Measurements from ENCODE around the gene ANK3. TPM values are rescaled to one million over a fixed set of nuclear protein-coding genes. Genes with fewer than 3 reads are reported as not detected.

Gene ANK3
- total RNA-seq, 1 experiment from 2014 or later: 15.3 TPM

- intact Hi-C loops (cut with micrococcal nuclease): no loop called here
Observed at GRCh38 chr10:60423920-60424319, 34.2 kb upstream of the ANK3 start.

More at GRCh38 chr10:60423920-60424319, 34.2 kb upstream of the ANK3 start:
- Histone ChIP-seq H3K79me2 (ENCODE audit: insufficient read depth, low read length) (no peaks in the 10 kb centered on the region), H4K20me1 (ENCODE audit: insufficient read depth) (no peaks in the 10 kb centered on the region), H3K4me3 (replicated peaks in 1 of 2; ENCODE audit: low read depth in 1 of 2, low read length in 2 of 2) (no peak overlapping the region), H3K27me3 (ENCODE audit: insufficient read depth, low read length) (no peaks in the 10 kb centered on the region), H2AFZ (ENCODE audit: low read depth, low read length, poor library complexity, severe bottlenecking) (no peak overlapping the region), H3K9me3 (ENCODE audit: control insufficient read depth in 1 of 2, insufficient read depth in 1 of 2, low read depth in 1 of 2, low read length in 2 of 2) (no peaks in the 10 kb centered on the region), H3K4me2 (ENCODE audit: low read length) (no peak overlapping the region), H3K36me3 (ENCODE audit: control insufficient read depth in 1 of 2, insufficient read depth in 2 of 2, low read length in 2 of 2) (no peaks in the 10 kb centered on the region), H3K4me1 (ENCODE audit: control insufficient read depth in 1 of 2, insufficient read depth in 2 of 2, low read length in 2 of 2) (peaks cover 0 to 7% of the 10 kb centered on the region in 2 experiments; a peak in 1 of 4 replicates), H3K27ac (ENCODE audit: low read depth, low read length) (no peak overlapping the region), H3K9me2 (ENCODE audit: insufficient read depth) (no peaks in the 10 kb centered on the region), H3K9ac (ENCODE audit: low read length) (no peak overlapping the region)
- ChIA-PET POLR2A (no interaction called here), RAD21 (ENCODE audit: low non-redundant PET in 1 of 2, low total read pairs in 2 of 2, uncharacterized antibody in 2 of 2, unreplicated experiment in 2 of 2) (no interaction called here), CTCF (no interaction called here)
- DNase-seq (ENCODE audit: low read depth, low spot score) (no peak), ATAC-seq (no peak)
- TF ChIP-seq, protein P1, sequence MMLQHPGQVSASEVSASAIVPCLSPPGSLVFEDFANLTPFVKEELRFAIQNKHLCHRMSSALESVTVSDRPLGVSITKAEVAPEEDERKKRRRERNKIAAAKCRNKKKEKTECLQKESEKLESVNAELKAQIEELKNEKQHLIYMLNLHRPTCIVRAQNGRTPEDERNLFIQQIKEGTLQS (IDR thresholded peaks at IDR 0.05): no peak
- TF ChIP-seq SIN3A (IDR thresholded peaks at IDR 0.05; ENCODE audit: low read depth): no peak
- no peak for TF ChIP-seq POLR2AphosphoS5 (IDR thresholded peaks at IDR 0.05; ENCODE audit: low read depth, low read length)
- TF ChIP-seq EZH2phosphoT487 (IDR thresholded peaks at IDR 0.05; ENCODE audit: borderline replicate concordance): no peak
- TF ChIP-seq ZBTB33 (IDR thresholded peaks at IDR 0.05; ENCODE audit: extremely low read depth, insufficient replicate concordance, low read length): no peak
- TF ChIP-seq MAX (IDR thresholded peaks at IDR 0.05): no peak
- TF ChIP-seq RAD21 (IDR thresholded peaks at IDR 0.05; ENCODE audit: low read depth): no peak
- no peak for TF ChIP-seq ZFX (IDR thresholded peaks at IDR 0.05)
- no peak for TF ChIP-seq SP1 (IDR thresholded peaks at IDR 0.05; ENCODE audit: low read depth)
- BruUV-seq (replicated peaks): no TSS peak
